GM21360 (cell line): ENCODE results near the gene DNAH11.
"Not testable (repeated sequence)": the region's sequence is repeated elsewhere in the genome, so short reads cannot be mapped to it uniquely, and the experiment has no call there.

Source experiments
- ATAC-seq: cut with Tn5 transposase; IDR thresholded peaks from one replicate; pipeline ENCODE4 v1.9.1; 2021; ENCODE audit warnings: mild to moderate bottlenecking, moderate library complexity; ENCODE audit not compliant: unreplicated experiment

Gene DNAH11

DNA sequence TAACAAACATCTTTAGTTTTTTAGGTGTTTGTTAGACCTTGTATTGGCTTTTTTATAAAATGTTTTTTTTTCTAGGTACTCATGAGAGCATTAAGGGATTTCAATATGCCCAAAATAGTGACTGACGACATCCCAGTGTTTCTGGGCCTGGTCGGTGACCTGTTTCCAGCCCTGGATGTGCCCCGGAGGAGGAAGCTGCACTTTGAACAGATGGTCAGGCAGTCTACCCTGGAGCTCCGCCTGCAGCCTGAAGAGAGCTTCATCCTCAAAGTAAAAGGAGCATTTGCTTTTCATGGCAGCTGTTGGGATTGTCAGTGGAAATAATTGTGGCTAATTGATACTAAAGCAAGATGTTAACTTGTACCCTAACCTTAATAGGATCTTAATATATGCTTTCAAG, 161.5 kb downstream of the DNAH11 start:
- ATAC-seq: no peak

- ATAC-seq: no peak
Observed at GRCh38 chr7:21706131-21706530, 163.3 kb downstream of the DNAH11 start.

- no peak for ATAC-seq
Observed at GRCh38 chr7:21707566-21707965, 164.7 kb downstream of the DNAH11 start.

- no peak for ATAC-seq
Observed at GRCh38 chr7:21708096-21708495, 165.3 kb downstream of the DNAH11 start.

- ATAC-seq: no peak
Observed at GRCh38 chr7:21717323-21717722, 174.5 kb downstream of the DNAH11 start.

GRCh38 chr7:21718391-21718790, 175.6 kb downstream of the DNAH11 start:
- no peak for ATAC-seq

DNA sequence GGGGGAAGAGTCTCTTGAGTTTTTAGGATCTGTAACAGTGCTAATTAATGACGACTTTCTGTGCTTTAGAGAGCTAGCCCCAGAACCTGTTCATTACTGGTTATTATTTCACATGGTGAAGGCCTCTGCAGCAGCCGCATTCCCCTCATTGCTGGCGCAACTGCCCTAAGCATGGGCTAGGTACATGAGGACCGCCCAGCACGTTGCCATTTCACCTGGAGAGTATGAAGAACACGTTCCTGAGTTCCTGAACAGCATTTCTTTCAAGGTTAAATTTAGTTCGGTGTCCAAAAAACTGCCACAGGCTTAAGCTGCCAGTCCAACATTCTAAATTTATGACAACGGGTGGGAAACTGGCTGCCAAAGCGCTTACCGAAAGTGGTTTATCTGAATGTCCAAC, 177.0 kb downstream of the DNAH11 start:
- ATAC-seq: no peak

- ATAC-seq: no peak
Observed at GRCh38 chr7:21722371-21722770, 179.5 kb downstream of the DNAH11 start.

DNA sequence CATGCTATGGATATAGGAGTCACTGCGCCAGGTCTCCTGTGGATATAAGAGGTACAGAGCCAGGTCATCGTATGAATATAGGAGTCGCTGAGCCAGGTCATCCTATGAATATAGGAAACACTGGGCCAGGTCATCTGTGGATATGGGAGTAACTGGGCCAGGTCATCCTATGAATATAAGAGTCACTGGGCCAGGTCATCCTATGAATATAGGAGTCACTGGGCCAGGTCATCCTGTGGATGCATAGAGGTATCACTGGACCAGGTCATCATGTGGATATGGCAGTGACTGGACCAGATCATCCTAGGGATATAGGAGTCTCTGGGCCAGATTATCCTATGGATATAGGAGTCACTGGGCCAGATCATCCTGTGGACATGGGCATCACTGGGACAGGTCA, 181.7 kb downstream of the DNAH11 start:
- ATAC-seq: no peak

DNA sequence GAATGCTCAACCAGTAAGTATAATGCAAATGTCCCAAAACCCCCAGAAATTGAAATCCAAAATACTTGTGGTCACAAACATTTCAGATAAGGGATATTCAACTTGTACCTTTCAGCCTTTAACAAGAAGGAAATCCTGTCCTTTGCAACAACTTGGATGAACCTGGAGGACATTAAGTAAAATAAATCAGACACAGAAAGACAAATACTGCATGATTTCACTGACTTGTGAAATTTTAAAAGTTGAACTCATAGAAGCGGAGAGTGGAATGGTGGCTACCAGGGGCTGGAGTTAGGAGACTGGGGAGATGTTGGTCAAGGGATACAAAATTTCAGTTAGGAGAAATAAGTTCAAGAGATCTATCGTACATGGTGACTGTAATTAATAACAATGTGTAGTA, 187.6 kb downstream of the DNAH11 start:
- ATAC-seq: no peak

- no peak for ATAC-seq
Observed at GRCh38 chr7:21731977-21732376, 189.1 kb downstream of the DNAH11 start.

DNA sequence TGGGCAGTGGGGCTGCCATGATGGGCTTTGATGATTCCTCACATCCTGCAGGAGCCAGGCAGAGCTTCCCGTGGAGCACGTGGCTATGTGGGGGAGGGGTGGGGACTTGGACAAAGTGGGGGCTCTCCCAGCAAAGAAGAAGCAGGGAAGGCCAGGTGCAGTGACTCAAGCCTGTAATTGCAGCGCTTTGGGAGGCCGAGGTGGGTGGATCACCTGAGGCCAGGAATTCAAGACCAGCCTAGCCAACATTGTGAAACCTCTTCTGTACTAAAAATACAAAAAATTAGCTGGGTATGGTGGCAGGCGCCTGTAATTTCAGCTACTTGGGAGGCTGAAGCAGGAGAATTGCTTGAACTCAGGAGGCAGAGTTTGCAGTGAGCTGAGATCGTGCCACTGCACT, 190.1 kb downstream of the DNAH11 start:
- not testable (repeated sequence) for ATAC-seq

DNA sequence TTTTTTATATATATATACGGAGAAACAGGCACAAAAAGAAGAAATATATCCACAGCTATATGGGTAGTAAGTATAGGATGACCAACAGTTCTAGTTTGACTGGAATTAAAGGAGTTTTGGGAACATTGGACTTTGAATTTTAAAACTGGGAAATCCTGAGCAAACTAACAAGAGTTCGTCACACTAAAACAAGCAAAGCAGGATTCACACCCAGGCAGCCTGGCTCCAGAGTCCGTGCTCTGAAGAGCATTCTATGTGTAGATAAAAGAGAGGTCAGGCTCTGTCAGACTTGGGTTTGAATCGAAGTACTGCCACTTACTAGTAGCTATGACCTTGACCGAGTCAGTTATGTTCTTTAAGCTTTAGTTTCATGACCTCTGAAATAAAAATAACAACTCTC, 191.0 kb downstream of the DNAH11 start:
- no peak for ATAC-seq

- ATAC-seq: no peak
Observed at GRCh38 chr7:21743493-21743892, 200.7 kb downstream of the DNAH11 start.

DNA sequence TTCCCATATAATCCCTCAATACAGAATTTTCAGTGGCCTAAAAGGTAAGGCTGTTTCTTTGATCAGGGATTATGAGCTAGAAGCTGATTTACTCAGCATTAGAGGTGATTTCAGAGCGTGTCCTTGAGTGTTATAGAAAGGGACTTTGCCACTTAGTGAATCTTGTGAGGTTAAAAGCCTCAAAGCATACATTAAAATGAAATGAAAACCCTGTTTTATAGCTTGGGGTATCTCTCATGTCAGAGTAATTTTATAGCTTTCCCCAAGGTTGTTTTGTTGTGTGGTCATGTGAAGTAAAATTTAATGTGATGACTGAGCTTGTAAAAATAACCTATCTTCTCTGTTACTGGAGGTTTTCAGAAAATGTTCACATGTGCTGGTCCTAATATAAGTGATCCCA, 204.1 kb downstream of the DNAH11 start:
- ATAC-seq: no peak

DNA sequence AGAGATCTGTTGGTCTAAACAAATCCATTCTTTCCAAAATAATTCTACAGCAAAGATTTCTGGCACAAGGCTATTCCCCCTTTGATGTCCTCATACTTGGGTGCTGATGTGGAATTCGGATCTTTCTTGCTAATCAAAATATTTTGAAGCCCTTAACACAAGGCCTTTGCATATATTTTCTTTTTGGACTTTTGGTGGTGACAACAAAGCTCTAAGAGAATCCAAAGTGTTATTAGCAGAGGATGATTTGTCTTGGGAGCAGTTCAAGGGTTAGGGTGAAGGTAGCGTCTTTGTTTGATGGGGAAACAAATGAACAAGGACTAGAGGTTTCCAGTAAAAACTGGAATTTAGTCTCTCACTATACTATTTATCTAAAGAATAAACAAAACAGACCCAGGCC, 205.0 kb downstream of the DNAH11 start:
- no peak for ATAC-seq

DNA sequence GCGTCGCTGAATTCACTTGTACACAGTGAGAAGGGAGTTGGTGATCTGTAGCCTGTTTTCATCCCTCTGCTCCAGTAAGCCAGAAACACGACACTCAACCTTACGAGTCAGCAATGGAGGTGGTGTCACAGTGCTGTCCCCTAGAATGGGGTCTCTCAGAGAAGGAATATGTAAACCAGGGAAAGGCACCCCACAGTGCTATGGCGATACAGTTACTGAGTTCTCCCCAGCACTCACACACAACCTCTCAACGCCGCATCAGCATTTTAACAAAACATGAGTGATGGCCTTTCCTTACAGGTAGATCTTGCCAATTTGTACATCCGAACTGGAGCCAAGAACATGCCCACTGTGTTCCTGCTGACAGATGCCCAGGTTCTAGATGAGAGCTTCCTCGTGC, 206.5 kb downstream of the DNAH11 start:
- ATAC-seq: no peak

GRCh38 chr7:21753071-21753470, 210.2 kb downstream of the DNAH11 start:
- ATAC-seq: no peak

DNA sequence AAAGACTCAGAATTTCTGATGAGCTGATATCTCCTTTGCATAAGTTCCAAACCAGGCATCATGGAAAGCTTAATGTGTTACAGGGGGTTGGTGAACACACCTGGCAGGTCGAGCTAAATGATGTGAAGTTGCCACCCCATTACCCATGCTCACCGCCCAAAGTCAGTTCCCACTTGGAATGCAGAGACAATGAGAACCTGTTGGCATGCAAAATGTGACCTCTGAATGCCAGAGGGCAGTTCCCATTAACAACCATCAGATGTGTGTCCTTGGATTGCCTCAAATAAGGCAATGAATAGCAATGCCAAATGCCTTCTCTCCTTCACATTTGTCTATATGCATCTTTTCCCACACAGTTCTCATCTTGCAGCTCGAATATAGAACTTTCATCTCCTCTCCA, 212.1 kb downstream of the DNAH11 start:
- no peak for ATAC-seq

GRCh38 chr7:21757537-21758282, 214.9 kb downstream of the DNAH11 start:
- ATAC-seq: no peak

DNA sequence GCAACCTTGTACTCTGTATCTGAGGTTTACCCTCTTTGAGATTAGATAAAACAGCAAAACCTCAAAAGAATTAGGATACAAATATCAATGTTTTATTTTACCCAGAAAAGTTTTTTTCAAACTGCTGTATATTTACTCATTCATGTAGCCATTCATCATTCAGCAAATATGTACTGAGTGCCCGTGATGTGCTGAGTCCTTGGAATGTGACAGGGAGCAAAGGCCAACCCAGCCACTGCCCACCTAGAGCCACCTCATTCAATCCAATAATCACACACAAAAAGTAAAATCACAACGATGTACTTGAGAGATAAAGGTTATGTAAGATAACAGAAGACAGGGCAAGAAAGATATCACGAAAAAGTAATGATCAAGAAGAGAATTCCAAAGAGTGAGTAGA, 215.4 kb downstream of the DNAH11 start:
- ATAC-seq: no peak

DNA sequence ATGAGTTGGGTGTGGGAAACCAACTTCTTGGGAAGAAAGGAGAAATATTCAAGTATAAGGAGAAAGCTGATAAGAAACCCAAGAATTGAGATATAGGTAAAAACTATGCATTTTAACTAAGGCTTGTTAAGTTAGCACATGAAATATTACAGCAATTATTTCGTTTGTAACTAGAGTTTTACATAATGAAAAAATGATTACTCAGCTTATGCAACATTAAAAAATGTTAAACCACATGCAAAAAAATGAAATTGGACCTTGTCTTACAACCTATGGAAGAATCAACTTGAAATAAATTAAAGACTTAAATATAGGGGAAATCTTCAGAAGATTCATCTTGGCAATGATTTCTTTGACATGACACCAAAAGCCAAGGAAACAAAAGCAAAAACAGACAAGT, 219.6 kb downstream of the DNAH11 start:
- no peak for ATAC-seq

- no peak for ATAC-seq
Observed at GRCh38 chr7:21763818-21764217, 221.0 kb downstream of the DNAH11 start.
